ENCODE data around the gene ILK. TPM values are rescaled to one million over a fixed set of nuclear protein-coding genes. Genes with fewer than 3 reads are reported as not detected.

ILK gene
- total and polyA plus RNA-seq, 2 donors (not counting 3 experiments of a cell fraction or from before 2014, with no cell fraction given), result 221 to 296 TPM

- no peak for TF ChIP-seq CTCF (IDR thresholded peaks at IDR 0.05; ENCODE audit: extremely low read depth in 1 of 2, insufficient read depth in 1 of 2, low read depth in 1 of 2, low read length in 2 of 2)
- no peak for TF ChIP-seq GATA2 (IDR thresholded peaks at IDR 0.05; ENCODE audit: insufficient read depth, insufficient read length, low read depth, low read length)
- no peak for TF ChIP-seq JUN (IDR thresholded peaks at IDR 0.05; ENCODE audit: borderline replicate concordance, insufficient read depth, insufficient read length, low read depth)
- no peak for TF ChIP-seq MYC (IDR thresholded peaks at IDR 0.05; ENCODE audit: low read depth, low read length)
- no peak for TF ChIP-seq EZH2 (IDR thresholded peaks at IDR 0.05; ENCODE audit: borderline replicate concordance, low read depth, low read length, severe bottlenecking)
- no peak for TF ChIP-seq FOS (IDR thresholded peaks at IDR 0.05; ENCODE audit: borderline replicate concordance, insufficient read depth, low read length)
- TF ChIP-seq POLR2A (IDR thresholded peaks at IDR 0.05; ENCODE audit: low read depth, low read length), result no peak
- TF ChIP-seq POLR2AphosphoS5 (IDR thresholded peaks at IDR 0.05; ENCODE audit: insufficient read depth, low read depth, low read length), result no peak
- TF ChIP-seq MAX (IDR thresholded peaks at IDR 0.05; ENCODE audit: insufficient read depth, insufficient read length), result no peak
- DNase-seq (ENCODE audit: low read depth, low spot score), result no peak
- H4K20me1 ChIP-seq (replicated peaks; ENCODE audit: control insufficient read depth, extremely low read depth, insufficient read depth, low read length), result no peaks in the 10 kb centered on the region
- H3K9ac ChIP-seq (replicated peaks; ENCODE audit: extremely low read depth, insufficient read depth, low read length), result no peak overlapping the region
- no peaks in the 10 kb centered on the region for H3K27me3 ChIP-seq (ENCODE audit: control insufficient read depth in 2 of 2, insufficient read depth in 2 of 2, low read length in 2 of 2)
- H3K4me1 ChIP-seq (ENCODE audit: control insufficient read depth, extremely low read depth, insufficient read depth, low read length), result no peaks in the 10 kb centered on the region
- peaks cover 5 to 59% of the 10 kb centered on the region in 2 experiments for H3K36me3 ChIP-seq (ENCODE audit: control insufficient read depth in 2 of 2, extremely low read depth in 1 of 2, insufficient read depth in 2 of 2, low read length in 2 of 2)
- no peaks in the 10 kb centered on the region for H3K9me1 ChIP-seq (replicated peaks; ENCODE audit: control insufficient read depth, extremely low read depth, insufficient read depth, low read length)
- ChIA-PET CTCF (interaction anchor here (3.8 kb wide), 1 partner anchor 42 kb away, joined by 19 read pairs; no protein-coding TSS in a partner anchor), POLR2A (no interaction called here)
- no TSS peak for BruUV-seq (replicated peaks)
- dilution Hi-C loops (cut with MboI; ENCODE audit: extremely low pct_ligation_motif_present, low sequenced_read_pairs), result no loop called here
- intact Hi-C loops (cut with micrococcal nuclease), result no loop called here
- no peak overlapping the region for H3K27ac ChIP-seq (ENCODE audit: insufficient read depth, low read depth, low read length)
- FAIRE-seq, result no peak
- H3K4me3 ChIP-seq (replicated peaks in 1 of 3; ENCODE audit: insufficient read depth in 1 of 3, low read depth in 1 of 3, low read length in 3 of 3), result no peak overlapping the region
- H3K4me2 ChIP-seq (ENCODE audit: insufficient read depth, low read length), result no peak overlapping the region
- H2AFZ ChIP-seq (ENCODE audit: low read depth, low read length), result no peak overlapping the region
- no peaks in the 10 kb centered on the region for H3K79me2 ChIP-seq (ENCODE audit: control insufficient read depth, insufficient read depth, low read length)
- no peaks in the 10 kb centered on the region for H3K9me3 ChIP-seq (replicated peaks; ENCODE audit: control insufficient read depth, insufficient read depth, low read length)
Observed at GRCh38 chr11:6625832-6626420, 22.4 kb downstream of the ILK start.

Data from endothelial cell of umbilical vein (primary cell).